ENCODE measurements around the gene CD2BP2.
"Not testable (repeated sequence)": the region's sequence is repeated elsewhere in the genome, so short reads cannot be mapped to it uniquely, and the experiment has no call there.

Gene CD2BP2

GRCh38 chr16:30310937-30311336 is 44.2 kb downstream of the CD2BP2 start:
- H3K4me2 ChIP-seq (ENCODE audit: insufficient read depth, low read length, poor library complexity, severe bottlenecking); H3K9ac ChIP-seq (ENCODE audit: low read depth, low read length, poor library complexity); H3K4ac ChIP-seq (ENCODE audit: low read length); H3K23ac ChIP-seq (ENCODE audit: low read depth, low read length, poor library complexity); H2BK120ac ChIP-seq (ENCODE audit: low read depth, low read length); H2AK5ac ChIP-seq (ENCODE audit: low read depth, low read length); H2BK15ac ChIP-seq (ENCODE audit: low read length); H3K36me3 ChIP-seq (replicated peaks in 1 of 2; ENCODE audit: control insufficient read depth in 2 of 2, insufficient read depth in 2 of 2, low read length in 2 of 2); H3K18ac ChIP-seq (ENCODE audit: low read length); DNase-seq (ENCODE audit: low spot score); H3K27ac ChIP-seq (replicated peaks; ENCODE audit: low read length); H2BK12ac ChIP-seq (ENCODE audit: low read length); H4K91ac ChIP-seq (ENCODE audit: low read depth, low read length, poor library complexity); H3K79me1 ChIP-seq (ENCODE audit: low read depth, low read length); H4K8ac ChIP-seq (ENCODE audit: low read depth, low read length); H2BK5ac ChIP-seq (ENCODE audit: low read length); H3K14ac ChIP-seq (ENCODE audit: low read length); H3K9me3 ChIP-seq (replicated peaks in 1 of 2; ENCODE audit: control insufficient read depth in 2 of 2, insufficient read depth in 1 of 2, low read depth in 1 of 2, low read length in 2 of 2); H3K4me1 ChIP-seq (ENCODE audit: control insufficient read depth in 2 of 2, insufficient read depth in 1 of 2, low read depth in 1 of 2, low read length in 2 of 2); H3K27me3 ChIP-seq (ENCODE audit: control insufficient read depth in 3 of 3, insufficient read depth in 3 of 3, low read depth in 1 of 3, low read length in 3 of 3); H3K4me3 ChIP-seq (ENCODE audit: low read length in 2 of 2); H2AFZ ChIP-seq (ENCODE audit: low read length): not testable (repeated sequence)
- no CpG with 5 or more reads among the region's 4 CpGs for WGBS, 2 donors (ENCODE audit: extremely low coverage in 2 of 2, insufficient read length in 2 of 2, insufficient replicate concordance in 1 of 2)

- H3K14ac ChIP-seq (ENCODE audit: low read length); H3K4me1 ChIP-seq (ENCODE audit: control insufficient read depth in 2 of 2, insufficient read depth in 1 of 2, low read depth in 1 of 2, low read length in 2 of 2); H3K36me3 ChIP-seq (replicated peaks in 1 of 2; ENCODE audit: control insufficient read depth in 2 of 2, insufficient read depth in 2 of 2, low read length in 2 of 2); H2BK15ac ChIP-seq (ENCODE audit: low read length); H3K18ac ChIP-seq (ENCODE audit: low read length); H3K4me3 ChIP-seq (ENCODE audit: low read length in 2 of 2); H3K4me2 ChIP-seq (ENCODE audit: insufficient read depth, low read length, poor library complexity, severe bottlenecking); H3K27ac ChIP-seq (replicated peaks; ENCODE audit: low read length); H3K9ac ChIP-seq (ENCODE audit: low read depth, low read length, poor library complexity); H4K91ac ChIP-seq (ENCODE audit: low read depth, low read length, poor library complexity); H3K23ac ChIP-seq (ENCODE audit: low read depth, low read length, poor library complexity); H4K8ac ChIP-seq (ENCODE audit: low read depth, low read length); H2AK5ac ChIP-seq (ENCODE audit: low read depth, low read length); H3K9me3 ChIP-seq (replicated peaks in 1 of 2; ENCODE audit: control insufficient read depth in 2 of 2, insufficient read depth in 1 of 2, low read depth in 1 of 2, low read length in 2 of 2); DNase-seq (ENCODE audit: low spot score); H3K79me1 ChIP-seq (ENCODE audit: low read depth, low read length); H2BK120ac ChIP-seq (ENCODE audit: low read depth, low read length); H3K4ac ChIP-seq (ENCODE audit: low read length); H3K27me3 ChIP-seq (ENCODE audit: control insufficient read depth in 3 of 3, insufficient read depth in 3 of 3, low read depth in 1 of 3, low read length in 3 of 3); H2AFZ ChIP-seq (ENCODE audit: low read length); H2BK12ac ChIP-seq (ENCODE audit: low read length); H2BK5ac ChIP-seq (ENCODE audit: low read length): not testable (repeated sequence)
- WGBS, 2 donors (ENCODE audit: extremely low coverage in 2 of 2, insufficient read length in 2 of 2, insufficient replicate concordance in 1 of 2) = no CpG with 5 or more reads among the region's 5 CpGs
Measured at GRCh38 chr16:30309255-30309654, 45.9 kb downstream of the CD2BP2 start.

All from neuronal stem cell (in vitro differentiated cells).